Endothelial cell of umbilical vein (primary cell): ENCODE data around the gene NCOA6. TPM values are rescaled to one million over a fixed set of nuclear protein-coding genes. Genes with fewer than 3 reads are reported as not detected.

Source experiments
- BruUV-seq: library from RNA; stranded (reverse); fragments of 400-500 nt; replicated peaks from 2 replicates; lab custom pipeline; 2021; lab: Mats Ljungman, UMichigan
- CTCF ChIA-PET: fragments of 300-600, 350-600 bp; sonication (Branson Sonifier 250); formaldehyde crosslinking; loops from one replicate; lab custom pipeline; 2021; ENCODE audit warnings: antibody characterized with exemption, inconsistent platforms; lab: Charles Lee
- POLR2A ChIA-PET: fragments of 300-600, 350-600 bp; sonication (Branson Sonifier 250); formaldehyde crosslinking; loops from one replicate; lab custom pipeline; 2021; ENCODE audit warnings: antibody characterized with exemption, inconsistent platforms; lab: Charles Lee
- DNase-seq: peaks from one replicate; pipeline ENCODE4 v3.0.0-alpha.2; 2011; ENCODE audit warnings: low read depth, low spot score
- FAIRE-seq: peaks from 2 replicates; lab custom pipeline; 2011; peaks lifted over from hg19 to GRCh38; lab: Jason Lieb, UNC
- H2AFZ ChIP-seq: 2 replicates; pipeline ENCODE4 v1.6.0; 2012; ENCODE audit warnings: low read depth, low read length, control low read depth, inconsistent platforms
- H3K27ac ChIP-seq: 2 replicates; pipeline ENCODE4 v1.5.1; 2011; ENCODE audit warnings: low read depth, mild to moderate bottlenecking, control low read depth, low read length, moderate library complexity; ENCODE audit not compliant: insufficient read depth
- H3K27me3 ChIP-seq, 2 experiments: 2 replicates each; pipeline versions ENCODE4 v1.6.0 to v1.6.1; 2011; ENCODE audit warnings: low read length in 2 of 2, mixed read lengths in 1 of 2; ENCODE audit not compliant: control insufficient read depth in 2 of 2, insufficient read depth in 2 of 2
- H3K36me3 ChIP-seq, 2 experiments: 2 replicates in 1 of 2; 3 replicates in 1 of 2; pipeline ENCODE4 v1.5.1; 2011; ENCODE audit warnings: low read length in 2 of 2, mild to moderate bottlenecking in 1 of 2, moderate library complexity in 1 of 2; ENCODE audit not compliant: control insufficient read depth in 2 of 2, insufficient read depth in 2 of 2; ENCODE audit errors: extremely low read depth in 1 of 2
- H3K4me1 ChIP-seq: 3 replicates; pipeline ENCODE4 v1.5.1; 2011; ENCODE audit warnings: mild to moderate bottlenecking, low read length; ENCODE audit not compliant: control insufficient read depth, insufficient read depth; ENCODE audit errors: extremely low read depth
- H3K4me2 ChIP-seq: 2 replicates; pipeline ENCODE4 v1.6.1; 2011; ENCODE audit warnings: low read length, control low read depth, mixed read lengths; ENCODE audit not compliant: insufficient read depth
- H3K4me3 ChIP-seq, 3 experiments: fragments of 200-600 bp in 1 of 3; sonication (generic), shearing (Covaris generic) in 1 of 3; replicated peaks in 1 of 3; 2 replicates each; pipeline ENCODE4 v1.5.1; 2011 to 2016; ENCODE audit warnings: control low read depth in 3 of 3, low read length in 3 of 3, mild to moderate bottlenecking in 2 of 3, inconsistent platforms in 1 of 3, low read depth in 1 of 3, moderate library complexity in 1 of 3; ENCODE audit not compliant: insufficient read depth in 1 of 3
- H3K79me2 ChIP-seq: 2 replicates; pipeline ENCODE4 v1.6.0; 2012; ENCODE audit warnings: low read length, inconsistent platforms; ENCODE audit not compliant: control insufficient read depth, insufficient read depth
- H3K9ac ChIP-seq: replicated peaks from 2 replicates; pipeline ENCODE3; 2011; ENCODE audit warnings: low read length, control low read depth; ENCODE audit not compliant: insufficient read depth; ENCODE audit errors: extremely low read depth
- H3K9me1 ChIP-seq: replicated peaks from 3 replicates; pipeline ENCODE4 v1.6.0; 2011; ENCODE audit warnings: mild to moderate bottlenecking, low read length; ENCODE audit not compliant: control insufficient read depth, insufficient read depth; ENCODE audit errors: extremely low read depth
- H3K9me3 ChIP-seq: replicated peaks from 2 replicates; pipeline ENCODE4 v1.5.1; 2012; ENCODE audit warnings: low read length, inconsistent platforms; ENCODE audit not compliant: control insufficient read depth, insufficient read depth
- H4K20me1 ChIP-seq: replicated peaks from 2 replicates; pipeline ENCODE3; 2011; ENCODE audit warnings: mild to moderate bottlenecking, low read length; ENCODE audit not compliant: control insufficient read depth, insufficient read depth; ENCODE audit errors: extremely low read depth
- EZH2 ChIP-seq: IDR thresholded peaks from 2 replicates; pipeline ENCODE4 v1.6.1; 2012; ENCODE audit warnings: borderline replicate concordance, low read depth, mild to moderate bottlenecking, moderate library complexity, low read length, inconsistent platforms; ENCODE audit not compliant: severe bottlenecking
- FOS ChIP-seq: IDR thresholded peaks from 2 replicates; pipeline ENCODE4 v1.6.1; 2011; ENCODE audit warnings: mild to moderate bottlenecking, low read length, moderate library complexity, borderline replicate concordance; ENCODE audit not compliant: insufficient read depth
- GATA2 ChIP-seq: IDR thresholded peaks from 2 replicates; pipeline ENCODE4 v1.7.0; 2011; ENCODE audit warnings: low read depth, mild to moderate bottlenecking, moderate library complexity, mixed read lengths, low read length; ENCODE audit not compliant: insufficient read length, insufficient read depth
- MYC ChIP-seq: IDR thresholded peaks from one replicate; pipeline ENCODE4 v1.6.1; 2011; ENCODE audit warnings: mild to moderate bottlenecking, low read depth, low read length
- POLR2A ChIP-seq: IDR thresholded peaks from 2 replicates; pipeline ENCODE4 v1.6.1; 2012; ENCODE audit warnings: low read depth, mild to moderate bottlenecking, control low read depth, low read length
- POLR2AphosphoS5 ChIP-seq: IDR thresholded peaks from 2 replicates; pipeline ENCODE4 v1.6.1; 2012; ENCODE audit warnings: low read depth, mild to moderate bottlenecking, control low read depth, low read length, moderate library complexity; ENCODE audit not compliant: insufficient read depth
- dilution Hi-C: fragments of 300-500 bp; cut with MboI; formaldehyde crosslinking; loops from one replicate; pipeline ENCODE4 v1.15.0; 2019; ENCODE audit warnings: low sequenced_read_pairs; ENCODE audit not compliant: extremely low pct_ligation_motif_present
- intact Hi-C: fragments of 100-400 bp; cut with micrococcal nuclease; formaldehyde crosslinking; loops from one replicate; pipeline ENCODE4 v1.10.0; 2022
- polyA plus RNA-seq, 4 experiments: library from polyadenylated mRNA; depleted of rRNA in 3 of 4; stranded (reverse) in 3 of 4; unstranded in 1 of 4; fragments of >200 nt; gene quantifications; 2 replicates each; pipeline versions ENCODE4 v1.2.1 to v1.2.3, GENCODE V29; 2011 to 2012; ENCODE audit warnings: missing spikeins in 1 of 4
- total RNA-seq: library from RNA; stranded (reverse); gene quantifications from 2 replicates; pipeline ENCODE4 v1.2.3, GENCODE V29; 2021
- TF ChIP-seq, protein P1 (sequence below), 2 donors: IDR thresholded peaks; 1 replicate in 1 of 2; 2 replicates in 1 of 2; pipeline ENCODE4 v1.5.1; 2011; ENCODE audit warnings: low read length in 2 of 2, mild to moderate bottlenecking in 2 of 2, moderate library complexity in 2 of 2, control low read depth in 1 of 2, inconsistent platforms in 1 of 2, low read depth in 1 of 2; ENCODE audit not compliant: insufficient read depth in 1 of 2; ENCODE audit errors: extremely low read depth in 1 of 2
- TF ChIP-seq, protein P2 (sequence below): IDR thresholded peaks from 2 replicates; pipeline ENCODE4 v1.6.1; 2011; ENCODE audit not compliant: insufficient read depth, insufficient read length

NCOA6 gene
- total and polyA plus RNA-seq, 2 donors (not counting 3 experiments of a cell fraction or from before 2014, with no cell fraction given) = 16.9 to 26.7 TPM

DNA sequence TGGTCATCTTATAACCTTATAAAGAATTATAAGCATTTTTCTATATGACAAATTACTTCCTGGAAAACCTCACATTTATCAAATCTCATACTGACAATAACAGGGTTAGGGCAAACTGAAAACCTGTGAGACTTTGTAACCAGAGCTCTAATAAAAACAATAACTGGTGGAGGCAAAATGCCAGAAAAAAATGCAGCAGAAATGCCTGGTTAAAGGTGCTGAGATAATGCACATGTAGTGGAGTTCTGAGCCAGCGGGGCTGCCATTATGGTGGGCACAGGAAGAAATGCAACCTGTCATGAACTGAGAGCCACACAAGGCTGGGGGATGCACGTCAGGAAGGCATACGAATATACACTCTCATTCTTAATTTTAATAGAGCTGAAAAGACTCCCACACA, 53.0 kb downstream of the NCOA6 start:
- no peaks in the 10 kb centered on the region for H4K20me1 ChIP-seq
- TF ChIP-seq POLR2AphosphoS5 (no peak), FOS (no peak), POLR2A (no peak), MYC (no peak), GATA2 (no peak), EZH2 (no peak)
- TF ChIP-seq, protein P1, sequence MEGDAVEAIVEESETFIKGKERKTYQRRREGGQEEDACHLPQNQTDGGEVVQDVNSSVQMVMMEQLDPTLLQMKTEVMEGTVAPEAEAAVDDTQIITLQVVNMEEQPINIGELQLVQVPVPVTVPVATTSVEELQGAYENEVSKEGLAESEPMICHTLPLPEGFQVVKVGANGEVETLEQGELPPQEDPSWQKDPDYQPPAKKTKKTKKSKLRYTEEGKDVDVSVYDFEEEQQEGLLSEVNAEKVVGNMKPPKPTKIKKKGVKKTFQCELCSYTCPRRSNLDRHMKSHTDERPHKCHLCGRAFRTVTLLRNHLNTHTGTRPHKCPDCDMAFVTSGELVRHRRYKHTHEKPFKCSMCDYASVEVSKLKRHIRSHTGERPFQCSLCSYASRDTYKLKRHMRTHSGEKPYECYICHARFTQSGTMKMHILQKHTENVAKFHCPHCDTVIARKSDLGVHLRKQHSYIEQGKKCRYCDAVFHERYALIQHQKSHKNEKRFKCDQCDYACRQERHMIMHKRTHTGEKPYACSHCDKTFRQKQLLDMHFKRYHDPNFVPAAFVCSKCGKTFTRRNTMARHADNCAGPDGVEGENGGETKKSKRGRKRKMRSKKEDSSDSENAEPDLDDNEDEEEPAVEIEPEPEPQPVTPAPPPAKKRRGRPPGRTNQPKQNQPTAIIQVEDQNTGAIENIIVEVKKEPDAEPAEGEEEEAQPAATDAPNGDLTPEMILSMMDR (IDR thresholded peaks at IDR 0.05; ENCODE audit: extremely low read depth in 1 of 2, insufficient read depth in 1 of 2, low read depth in 1 of 2, low read length in 2 of 2) = no peak
- TF ChIP-seq, protein P2, sequence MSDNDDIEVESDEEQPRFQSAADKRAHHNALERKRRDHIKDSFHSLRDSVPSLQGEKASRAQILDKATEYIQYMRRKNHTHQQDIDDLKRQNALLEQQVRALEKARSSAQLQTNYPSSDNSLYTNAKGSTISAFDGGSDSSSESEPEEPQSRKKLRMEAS = no peak
- no peak overlapping the region for H3K9ac ChIP-seq
- H3K4me2 ChIP-seq = no peak overlapping the region
- dilution Hi-C loops = no loop called here
- no TSS peak for BruUV-seq
- FAIRE-seq (no peak), DNase-seq (no peak)
- no peaks in the 10 kb centered on the region for H3K79me2 ChIP-seq
- H3K9me3 ChIP-seq = no peaks in the 10 kb centered on the region
- POLR2A ChIA-PET = interaction anchor here (0.6 kb wide), 1 partner anchor 413 kb away, joined by 4 read pairs; no protein-coding TSS in a partner anchor
- no peak overlapping the region for H3K4me3 ChIP-seq
- H3K27me3 ChIP-seq = no peaks in the 10 kb centered on the region
- no peak overlapping the region for H2AFZ ChIP-seq
- intact Hi-C loops = no loop called here
- peaks cover 11% of the 10 kb centered on the region for H3K4me1 ChIP-seq
- H3K36me3 ChIP-seq = peaks cover 2 to 4% of the 10 kb centered on the region in 2 experiments
- CTCF ChIA-PET = interaction anchor here (0.7 to 1.0 kb wide), 3 partner anchors 11 to 234 kb away, joined by 3 read pairs; no protein-coding TSS in a partner anchor
- no peaks in the 10 kb centered on the region for H3K9me1 ChIP-seq
- H3K27ac ChIP-seq = no peak overlapping the region
